Fibroblast of upper back skin (primary cell): ENCODE results near the gene NCOA3.
A peak's percentile ranks its signal among the peaks of the same experiment; 100 is the strongest.
"Not testable (repeated sequence)": the region's sequence is repeated elsewhere in the genome, so short reads cannot be mapped to it uniquely, and the experiment has no call there.

ENCODE experiments used
- DNase-seq: peaks from one replicate; pipeline ENCODE4 v3.0.0-alpha.2; 2013

Gene NCOA3

GRCh38 chr20:47568019-47568418 lies 66.3 kb downstream of the NCOA3 start:
- peak; percentile 73 for DNase-seq

- DNase-seq = no peak
Observed at GRCh38 chr20:47568837-47569410, 67.2 kb downstream of the NCOA3 start.

GRCh38 chr20:47571426-47571825 lies 69.7 kb downstream of the NCOA3 start:
- DNase-seq = no peak

- DNase-seq = no peak
Observed at GRCh38 chr20:47572105-47572729, 70.5 kb downstream of the NCOA3 start.

- DNase-seq = no peak
Observed at GRCh38 chr20:47573559-47573958, 71.9 kb downstream of the NCOA3 start.

- DNase-seq = peak; percentile 50
Observed at GRCh38 chr20:47574616-47575364, 73.1 kb downstream of the NCOA3 start.

- peak; percentile 81 for DNase-seq
Observed at GRCh38 chr20:47576516-47577033, 74.9 kb downstream of the NCOA3 start.

GRCh38 chr20:47577314-47577713 lies 75.6 kb downstream of the NCOA3 start:
- DNase-seq = no peak

- no peak for DNase-seq
Observed at GRCh38 chr20:47578543-47578942, 76.9 kb downstream of the NCOA3 start.

- DNase-seq = not testable (repeated sequence)
Observed at GRCh38 chr20:47580686-47581085, 79.0 kb downstream of the NCOA3 start.

GRCh38 chr20:47581090-47581489 lies 79.4 kb downstream of the NCOA3 start:
- DNase-seq = no peak

- no peak for DNase-seq
Observed at GRCh38 chr20:47583551-47583950, 81.9 kb downstream of the NCOA3 start.

GRCh38 chr20:47585087-47585747 lies 83.5 kb downstream of the NCOA3 start:
- DNase-seq = no peak

GRCh38 chr20:47586649-47587294 lies 85.1 kb downstream of the NCOA3 start:
- peak; percentile 55 for DNase-seq

GRCh38 chr20:47588158-47588557 lies 86.5 kb downstream of the NCOA3 start:
- no peak for DNase-seq

- DNase-seq = no peak
Observed at GRCh38 chr20:47591231-47591630, 89.5 kb downstream of the NCOA3 start.

- no peak for DNase-seq
Observed at GRCh38 chr20:47594157-47594556, 92.5 kb downstream of the NCOA3 start.

- DNase-seq = not testable (repeated sequence)
Observed at GRCh38 chr20:47595138-47595537, 93.5 kb downstream of the NCOA3 start.

GRCh38 chr20:47596003-47596571 lies 94.4 kb downstream of the NCOA3 start:
- no peak for DNase-seq

- DNase-seq = no peak
Observed at GRCh38 chr20:47597090-47597489, 95.4 kb downstream of the NCOA3 start.

GRCh38 chr20:47598911-47599744 lies 97.4 kb downstream of the NCOA3 start:
- no peak for DNase-seq
